Measurements from ENCODE around the gene DGAT2. TPM values are rescaled to one million over a fixed set of nuclear protein-coding genes. Genes with fewer than 3 reads are reported as not detected.

DGAT2 gene
- total and polyA plus RNA-seq, 4 donors = 4.2 to 54.0 (median 8.4) TPM

GRCh38 chr11:75786101-75786736, 17.6 kb downstream of the DGAT2 start:
- peak in 2 of 3 donors; percentile 40 to 43 for DNase-seq
- H3K9ac ChIP-seq (ENCODE audit: insufficient read depth in 1 of 2, low read length in 2 of 2) = no peak overlapping the region
- 76 to 83% methylated on average over 8 of the region's 8 CpGs for WGBS, 2 donors

DNA sequence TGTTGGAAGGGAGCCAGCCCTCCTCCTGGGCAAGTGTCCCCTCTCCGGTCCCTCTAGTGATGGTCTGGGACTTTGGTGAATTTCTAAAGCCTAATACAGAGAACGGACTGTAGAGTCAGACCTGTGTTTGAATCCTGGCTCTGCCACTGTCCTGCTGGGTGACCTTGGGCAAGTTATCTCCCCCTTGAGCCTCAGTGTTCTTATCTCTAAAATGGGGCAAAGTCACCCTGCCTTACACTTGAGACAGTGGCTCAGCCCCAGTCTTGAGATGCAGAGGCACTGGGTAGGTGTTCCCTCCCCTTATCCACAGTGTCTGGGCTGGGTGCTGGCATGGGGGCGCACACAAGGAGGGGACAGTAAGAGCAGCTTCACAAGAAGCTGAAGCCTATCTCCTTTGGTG, 20.9 kb downstream of the DGAT2 start:
- no peak for ATAC-seq (ENCODE audit: insufficient read depth, low FRiP score)
- no peak overlapping the region for H3K27ac ChIP-seq (ENCODE audit: low read depth in 1 of 2, low read length in 1 of 2)
- WGBS, 2 donors = 96 to 97% methylated on average over 3 of the region's 3 CpGs
- no peak for DNase-seq
- no peak for TF ChIP-seq CTCF (IDR thresholded peaks at IDR 0.05; ENCODE audit: control extremely low read depth, extremely low read depth)
- no peaks in the 10 kb centered on the region for H3K9me3 ChIP-seq (ENCODE audit: control insufficient read depth in 4 of 4, insufficient read depth in 3 of 4, low read length in 3 of 4)
- H3K4me1 ChIP-seq (ENCODE audit: control insufficient read depth in 5 of 5, insufficient read depth in 5 of 5, low read length in 5 of 5) = peaks cover 0 to 7% (median 0%) of the 10 kb centered on the region in 5 donors
- H3K4me3 ChIP-seq = no peak overlapping the region
- no peak overlapping the region for H3K9ac ChIP-seq (ENCODE audit: insufficient read depth in 1 of 2, low read length in 2 of 2)
- no peaks in the 10 kb centered on the region for H3K36me3 ChIP-seq (ENCODE audit: control insufficient read depth in 4 of 4, insufficient read depth in 4 of 4, low read length in 4 of 4)
- no peaks in the 10 kb centered on the region for H3K27me3 ChIP-seq (ENCODE audit: control insufficient read depth in 3 of 3, insufficient read depth in 3 of 3, low read length in 2 of 3)

More at GRCh38 chr11:75786101-75786736, 17.6 kb downstream of the DGAT2 start:
- no peak for TF ChIP-seq CTCF (IDR thresholded peaks at IDR 0.05; ENCODE audit: control extremely low read depth, extremely low read depth)
- no peak overlapping the region for H3K4me3 ChIP-seq
- no peak for ATAC-seq (ENCODE audit: insufficient read depth, low FRiP score)
- H3K9me3 ChIP-seq (ENCODE audit: control insufficient read depth in 4 of 4, insufficient read depth in 3 of 4, low read length in 3 of 4) = no peaks in the 10 kb centered on the region
- H3K27ac ChIP-seq (ENCODE audit: low read depth in 1 of 2, low read length in 1 of 2) = no peak overlapping the region
- no peaks in the 10 kb centered on the region for H3K36me3 ChIP-seq (ENCODE audit: control insufficient read depth in 4 of 4, insufficient read depth in 4 of 4, low read length in 4 of 4)
- no peaks in the 10 kb centered on the region for H3K4me1 ChIP-seq (ENCODE audit: control insufficient read depth in 5 of 5, insufficient read depth in 5 of 5, low read length in 5 of 5)
- H3K27me3 ChIP-seq (ENCODE audit: control insufficient read depth in 3 of 3, insufficient read depth in 3 of 3, low read length in 2 of 3) = peaks cover 0 to 4% (median 0%) of the 10 kb centered on the region in 3 donors

DNA sequence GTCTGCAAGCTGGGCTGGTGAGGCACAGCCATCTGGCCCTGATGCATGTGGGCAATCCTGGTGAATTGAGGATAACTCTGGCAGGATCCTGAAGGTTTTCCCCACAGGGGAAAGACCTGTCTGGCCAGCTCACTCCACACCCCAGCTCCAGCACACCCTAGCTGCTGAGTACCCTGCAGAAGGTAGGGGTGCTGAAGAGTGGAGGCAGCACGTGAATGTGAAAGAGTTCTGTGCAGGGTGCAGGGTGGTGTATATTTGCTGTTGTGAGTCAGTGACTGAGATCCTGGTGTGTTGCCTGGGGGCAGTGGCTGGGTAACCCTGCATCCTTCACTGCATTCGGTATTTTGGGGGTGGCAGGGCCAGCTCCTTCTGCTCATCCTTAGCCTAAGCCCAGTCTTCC, 22.4 kb downstream of the DGAT2 start:
- Histone ChIP-seq H3K4me3 (no peak overlapping the region), H3K9me3 (ENCODE audit: control insufficient read depth in 4 of 4, insufficient read depth in 3 of 4, low read length in 3 of 4) (no peaks in the 10 kb centered on the region), H3K27me3 (ENCODE audit: control insufficient read depth in 3 of 3, insufficient read depth in 3 of 3, low read length in 2 of 3) (no peaks in the 10 kb centered on the region), H3K27ac (ENCODE audit: low read depth in 1 of 2, low read length in 1 of 2) (no peak overlapping the region), H3K4me1 (ENCODE audit: control insufficient read depth in 5 of 5, insufficient read depth in 5 of 5, low read length in 5 of 5) (peaks cover 0 to 7% (median 0%) of the 10 kb centered on the region in 5 donors), H3K9ac (ENCODE audit: insufficient read depth in 1 of 2, low read length in 2 of 2) (no peak overlapping the region), H3K36me3 (ENCODE audit: control insufficient read depth in 4 of 4, insufficient read depth in 4 of 4, low read length in 4 of 4) (no peaks in the 10 kb centered on the region)
- TF ChIP-seq CTCF (IDR thresholded peaks at IDR 0.05; ENCODE audit: control extremely low read depth, extremely low read depth) = no peak
- ATAC-seq (ENCODE audit: insufficient read depth, low FRiP score) (no peak), DNase-seq (no peak)
- 88 to 96% methylated on average over 2 of the region's 2 CpGs for WGBS, 2 donors

Measured in lung (tissue), 12 donors.